ENCODE results near the gene FOXP2.

DNA sequence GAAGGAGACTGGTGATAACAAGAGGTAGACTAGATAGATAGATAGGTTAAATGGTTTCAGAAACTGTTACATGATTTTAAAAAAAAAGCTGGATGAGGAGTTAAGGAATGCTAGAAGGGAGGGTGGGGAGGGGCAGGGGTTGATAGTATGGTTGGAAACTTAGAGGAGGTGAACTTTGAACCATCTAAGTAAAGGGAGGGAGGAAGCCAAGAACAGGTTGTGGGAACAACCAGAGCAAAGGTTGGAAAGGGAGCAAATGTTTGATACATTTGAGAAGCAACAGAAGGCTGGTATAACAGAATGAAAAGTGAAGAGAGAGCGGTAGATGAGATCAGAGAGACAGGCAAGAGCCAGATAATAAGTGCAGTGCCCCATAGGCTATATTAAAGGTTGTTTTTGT, 224.8 kb downstream of the FOXP2 start:
- TF ChIP-seq, protein P1, sequence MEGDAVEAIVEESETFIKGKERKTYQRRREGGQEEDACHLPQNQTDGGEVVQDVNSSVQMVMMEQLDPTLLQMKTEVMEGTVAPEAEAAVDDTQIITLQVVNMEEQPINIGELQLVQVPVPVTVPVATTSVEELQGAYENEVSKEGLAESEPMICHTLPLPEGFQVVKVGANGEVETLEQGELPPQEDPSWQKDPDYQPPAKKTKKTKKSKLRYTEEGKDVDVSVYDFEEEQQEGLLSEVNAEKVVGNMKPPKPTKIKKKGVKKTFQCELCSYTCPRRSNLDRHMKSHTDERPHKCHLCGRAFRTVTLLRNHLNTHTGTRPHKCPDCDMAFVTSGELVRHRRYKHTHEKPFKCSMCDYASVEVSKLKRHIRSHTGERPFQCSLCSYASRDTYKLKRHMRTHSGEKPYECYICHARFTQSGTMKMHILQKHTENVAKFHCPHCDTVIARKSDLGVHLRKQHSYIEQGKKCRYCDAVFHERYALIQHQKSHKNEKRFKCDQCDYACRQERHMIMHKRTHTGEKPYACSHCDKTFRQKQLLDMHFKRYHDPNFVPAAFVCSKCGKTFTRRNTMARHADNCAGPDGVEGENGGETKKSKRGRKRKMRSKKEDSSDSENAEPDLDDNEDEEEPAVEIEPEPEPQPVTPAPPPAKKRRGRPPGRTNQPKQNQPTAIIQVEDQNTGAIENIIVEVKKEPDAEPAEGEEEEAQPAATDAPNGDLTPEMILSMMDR (IDR thresholded peaks at IDR 0.05; ENCODE audit: borderline replicate concordance, extremely low read depth, low read length, poor library complexity, severe bottlenecking): no peak
- TF ChIP-seq EZH2 (IDR thresholded peaks at IDR 0.05; ENCODE audit: borderline replicate concordance, low read depth, low read length, severe bottlenecking): no peak
